ENCODE measurements around the gene RAB1A. TPM values are rescaled to one million over a fixed set of nuclear protein-coding genes. Genes with fewer than 3 reads are reported as not detected.
"Not testable (repeated sequence)": the region's sequence is repeated elsewhere in the genome, so short reads cannot be mapped to it uniquely, and the experiment has no call there.

RAB1A gene
- total RNA-seq, result 10 to 100 TPM; 60.8 to 61.3 TPM

DNA sequence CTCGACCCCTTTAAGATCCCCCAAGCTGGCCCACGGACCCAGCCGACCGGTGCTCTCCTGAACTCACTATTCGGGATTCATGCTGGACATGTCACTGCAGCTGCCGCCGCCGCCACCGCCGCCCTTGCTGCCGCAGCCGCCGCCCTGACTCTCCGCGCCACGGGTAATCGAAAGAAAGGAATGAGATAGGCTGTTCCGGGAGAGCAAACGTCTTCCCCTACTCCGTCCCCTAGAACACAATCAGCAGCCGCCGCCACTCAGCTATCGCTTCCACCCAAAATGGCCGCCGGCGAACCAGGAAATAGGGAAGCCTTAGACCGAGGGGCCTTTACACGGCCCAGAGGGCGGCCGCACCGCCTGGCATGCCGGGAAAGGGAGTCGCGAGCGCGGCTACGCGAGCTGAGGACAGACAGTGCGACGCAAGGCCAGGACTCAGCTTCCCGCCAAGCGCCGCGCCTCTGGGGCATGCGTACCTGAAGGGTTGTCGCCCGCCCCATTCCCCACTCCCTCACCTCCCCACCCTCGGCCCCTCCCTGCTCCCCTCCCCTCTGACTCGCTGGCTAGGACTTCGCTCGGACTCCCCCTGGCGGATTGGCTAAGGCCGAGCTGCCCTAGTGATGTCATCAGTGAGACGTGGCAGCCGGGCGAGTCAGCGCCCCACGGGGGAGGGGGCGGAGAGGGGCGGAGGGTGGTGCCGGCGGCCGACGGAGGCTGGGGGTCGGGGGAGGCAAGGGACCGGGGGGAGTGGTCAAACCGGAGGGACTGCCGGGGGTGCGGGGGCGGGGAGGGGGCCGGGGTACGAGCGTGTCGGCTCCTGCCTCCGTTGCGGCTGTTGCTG lies at the start of gene RAB1A:
TSS of gene RAB1A (minus strand) at position 281 of the 838 bp plus-strand sequence. CDS start at position 90, 191 bp downstream.
- intact Hi-C loops (cut with micrococcal nuclease), result loop anchor here (1.0 to 5.0 kb wide), 13 partner anchors 17 to 1542 kb away; partner anchors contain the start of genes ACTR2, AFTPH, MDH1 and SERTAD2
- DNase-seq, result peak; percentile 100
- CTCF ChIA-PET, result interaction anchor here (0.7 to 2.4 kb wide), 10 partner anchors 9 to 212 kb away, joined by 3 to 11 read pairs (median 4); no protein-coding TSS in a partner anchor
- Mint-ChIP-seq H3K4me3 (peak within 1 kb of the TSS; percentile 95), H3K27me3 (ENCODE audit: low read depth) (no peaks in the 10 kb centered on the region), H3K9me3 (no peaks in the 10 kb centered on the region), H3K4me1 (ENCODE audit: low read depth) (peaks cover 35% of the 10 kb centered on the region), H3K36me3 (ENCODE audit: low read depth) (peaks cover 2% of the 10 kb centered on the region), H3K27ac (peak within 1 kb of the TSS; percentile 94)

DNA sequence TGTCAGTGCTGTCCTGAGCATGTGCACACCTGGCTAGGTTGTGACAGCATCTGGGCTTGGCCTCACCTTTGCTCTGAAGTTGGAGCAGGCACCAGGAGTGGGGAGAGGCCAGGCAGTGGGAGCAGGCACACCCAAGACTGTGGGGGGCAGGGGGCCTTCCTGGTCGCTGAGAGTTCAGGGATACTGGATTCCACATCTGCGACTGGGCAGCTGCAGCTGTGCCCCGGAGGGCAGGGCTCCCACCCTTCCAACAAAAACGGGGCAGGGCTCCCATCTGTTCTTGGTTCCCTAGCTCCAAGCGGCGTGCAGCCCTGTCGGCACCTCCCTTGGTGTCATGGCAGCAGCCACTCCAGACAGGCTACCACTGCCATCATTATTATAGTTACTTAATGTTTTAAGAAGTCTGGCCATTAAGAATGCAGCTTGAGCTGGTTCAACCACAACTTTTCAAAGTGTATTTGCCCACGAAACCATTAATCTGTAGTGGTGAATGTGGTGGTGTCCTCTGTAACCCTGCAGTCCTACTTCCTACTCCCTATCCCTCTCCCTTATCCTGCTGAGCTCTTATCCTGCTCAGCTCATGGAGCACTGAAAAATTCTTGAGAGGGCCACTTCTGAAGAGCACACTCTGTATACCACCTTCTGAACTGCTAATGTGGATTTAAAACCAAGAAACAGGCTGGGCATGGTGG lies 48.0 kb upstream of the RAB1A start:
- Mint-ChIP-seq H3K4me1 (ENCODE audit: low read depth) (no peaks in the 10 kb centered on the region), H3K36me3 (ENCODE audit: low read depth) (no peaks in the 10 kb centered on the region), H3K9me3 (no peaks in the 10 kb centered on the region), H3K27me3 (ENCODE audit: low read depth) (no peaks in the 10 kb centered on the region), H3K27ac (no peak overlapping the region), H3K4me3 (no peak overlapping the region)
- CTCF ChIA-PET, result interaction anchor here (0.7 to 1.3 kb wide), 5 partner anchors 9 to 16 kb away, joined by 3 to 8 read pairs (median 4); no protein-coding TSS in a partner anchor
- intact Hi-C loops (cut with micrococcal nuclease), result no loop called here
- no peak for DNase-seq

DNA sequence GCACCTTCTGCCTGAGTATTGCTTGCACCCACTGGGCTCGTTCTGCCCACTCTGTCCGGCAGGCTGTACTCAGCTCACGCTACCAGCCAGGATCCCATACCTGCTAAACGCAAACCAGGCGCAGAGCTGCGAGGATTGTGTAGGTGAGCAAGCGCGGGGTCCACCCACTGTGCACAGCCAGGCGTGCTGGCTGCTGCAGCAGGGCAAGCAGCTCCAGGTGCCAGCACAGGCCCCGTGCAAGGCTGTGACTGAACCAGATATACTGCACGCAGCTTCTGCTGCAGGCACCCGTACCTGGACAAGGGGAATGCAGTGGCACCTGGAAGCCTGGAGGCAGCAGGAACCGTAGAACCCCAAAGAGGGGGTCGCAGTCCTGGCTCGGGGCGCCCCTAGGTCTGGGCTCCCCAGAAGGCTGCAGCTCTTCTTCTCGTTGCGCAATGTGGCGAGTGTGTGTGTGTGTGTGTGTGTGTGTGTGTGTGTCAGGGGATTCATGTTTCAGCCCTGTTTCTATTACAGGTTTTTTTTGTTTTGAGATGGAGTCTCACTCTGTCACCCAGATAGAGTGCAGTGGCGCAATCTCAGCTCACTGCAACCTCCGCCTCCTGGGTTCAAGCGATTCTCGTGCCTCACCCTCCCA lies 46.1 kb upstream of the RAB1A start:
- no peak for DNase-seq
- CTCF ChIA-PET, result interaction anchor here (1.3 to 2.5 kb wide), 2 partner anchors 11 to 111 kb away, joined by 3 to 13 read pairs; no protein-coding TSS in a partner anchor

DNA sequence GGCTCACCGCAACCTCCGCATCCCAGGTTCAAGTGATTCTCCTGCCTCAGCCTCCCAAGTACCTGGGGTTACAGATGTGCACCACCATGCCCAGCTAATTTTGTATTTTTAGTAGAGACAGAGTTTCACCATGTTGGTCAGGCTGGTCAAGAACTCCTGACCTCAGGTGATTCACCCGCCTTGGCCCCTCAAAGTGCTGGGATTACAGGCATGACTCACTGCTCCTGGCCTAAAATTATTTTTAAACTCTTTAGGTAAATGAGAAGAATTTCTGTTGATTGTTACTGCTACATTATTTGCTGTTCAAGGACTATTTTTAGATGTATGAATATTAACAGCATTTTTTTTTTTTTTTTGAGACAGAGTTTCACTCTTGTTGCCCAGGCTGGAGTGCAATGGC lies 44.1 kb upstream of the RAB1A start:
- H3K36me3 Mint-ChIP-seq (ENCODE audit: low read depth); H3K27me3 Mint-ChIP-seq (ENCODE audit: low read depth); H3K4me3 Mint-ChIP-seq; intact Hi-C loops (cut with micrococcal nuclease); DNase-seq; H3K9me3 Mint-ChIP-seq; H3K4me1 Mint-ChIP-seq (ENCODE audit: low read depth); H3K27ac Mint-ChIP-seq: not testable (repeated sequence)
- CTCF ChIA-PET, result interaction anchor here (0.6 to 2.5 kb wide), 2 partner anchors 13 to 109 kb away, joined by 3 to 13 read pairs; no protein-coding TSS in a partner anchor

More for the DNA sequence above, 46.1 kb upstream of the RAB1A start:
- H3K27me3 Mint-ChIP-seq (ENCODE audit: low read depth), result no peaks in the 10 kb centered on the region
- H3K9me3 Mint-ChIP-seq, result no peaks in the 10 kb centered on the region
- H3K27ac Mint-ChIP-seq, result no peak overlapping the region
- intact Hi-C loops (cut with micrococcal nuclease), result no loop called here
- no peaks in the 10 kb centered on the region for H3K36me3 Mint-ChIP-seq (ENCODE audit: low read depth)
- H3K4me1 Mint-ChIP-seq (ENCODE audit: low read depth), result no peaks in the 10 kb centered on the region
- H3K4me3 Mint-ChIP-seq, result no peak overlapping the region

DNA sequence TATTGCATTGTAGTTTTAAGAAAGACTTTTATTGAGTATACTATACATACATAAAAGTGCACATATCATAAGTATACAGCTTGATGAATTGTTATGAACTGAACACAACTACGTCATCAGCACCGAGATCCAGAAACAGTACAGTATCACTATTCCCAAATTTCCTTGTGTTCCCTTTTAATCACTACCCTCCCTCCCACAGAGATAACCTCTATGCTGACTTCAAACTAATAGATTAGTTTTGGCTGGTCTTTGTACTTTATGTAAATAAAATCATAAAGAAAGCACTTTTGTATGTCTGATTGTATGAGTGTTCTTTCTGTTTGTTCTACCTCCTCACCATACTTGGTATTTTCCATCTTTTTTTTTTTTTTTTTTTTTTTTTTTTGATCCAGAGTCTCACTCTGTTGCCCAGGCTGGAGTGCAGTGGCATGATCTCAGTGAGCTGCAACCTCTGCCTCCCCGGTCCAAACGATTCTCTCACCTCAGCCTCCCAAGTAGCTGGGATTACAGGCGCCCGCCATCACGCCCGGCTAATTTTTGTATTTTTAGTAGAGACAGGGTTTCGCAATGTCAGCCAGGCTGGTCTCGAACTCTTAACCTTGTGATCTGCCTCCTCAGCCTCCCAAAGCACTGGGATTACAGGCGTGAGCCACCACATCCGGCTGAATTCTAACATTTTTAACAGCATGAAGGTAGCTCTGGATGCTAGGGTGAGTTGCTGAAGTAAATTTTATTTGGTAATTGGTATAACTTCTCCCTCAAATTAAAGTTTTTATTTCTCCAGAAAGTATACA lies 43.3 kb upstream of the RAB1A start:
- DNase-seq, result no peak
- Mint-ChIP-seq H3K4me3 (no peak overlapping the region), H3K36me3 (ENCODE audit: low read depth) (no peaks in the 10 kb centered on the region), H3K27ac (no peak overlapping the region), H3K27me3 (ENCODE audit: low read depth) (no peaks in the 10 kb centered on the region), H3K4me1 (ENCODE audit: low read depth) (no peaks in the 10 kb centered on the region), H3K9me3 (no peaks in the 10 kb centered on the region)
- CTCF ChIA-PET, result interaction anchor here (0.9 kb wide), 1 partner anchor 9 kb away, joined by 4 read pairs; no protein-coding TSS in a partner anchor
- intact Hi-C loops (cut with micrococcal nuclease), result no loop called here

DNA sequence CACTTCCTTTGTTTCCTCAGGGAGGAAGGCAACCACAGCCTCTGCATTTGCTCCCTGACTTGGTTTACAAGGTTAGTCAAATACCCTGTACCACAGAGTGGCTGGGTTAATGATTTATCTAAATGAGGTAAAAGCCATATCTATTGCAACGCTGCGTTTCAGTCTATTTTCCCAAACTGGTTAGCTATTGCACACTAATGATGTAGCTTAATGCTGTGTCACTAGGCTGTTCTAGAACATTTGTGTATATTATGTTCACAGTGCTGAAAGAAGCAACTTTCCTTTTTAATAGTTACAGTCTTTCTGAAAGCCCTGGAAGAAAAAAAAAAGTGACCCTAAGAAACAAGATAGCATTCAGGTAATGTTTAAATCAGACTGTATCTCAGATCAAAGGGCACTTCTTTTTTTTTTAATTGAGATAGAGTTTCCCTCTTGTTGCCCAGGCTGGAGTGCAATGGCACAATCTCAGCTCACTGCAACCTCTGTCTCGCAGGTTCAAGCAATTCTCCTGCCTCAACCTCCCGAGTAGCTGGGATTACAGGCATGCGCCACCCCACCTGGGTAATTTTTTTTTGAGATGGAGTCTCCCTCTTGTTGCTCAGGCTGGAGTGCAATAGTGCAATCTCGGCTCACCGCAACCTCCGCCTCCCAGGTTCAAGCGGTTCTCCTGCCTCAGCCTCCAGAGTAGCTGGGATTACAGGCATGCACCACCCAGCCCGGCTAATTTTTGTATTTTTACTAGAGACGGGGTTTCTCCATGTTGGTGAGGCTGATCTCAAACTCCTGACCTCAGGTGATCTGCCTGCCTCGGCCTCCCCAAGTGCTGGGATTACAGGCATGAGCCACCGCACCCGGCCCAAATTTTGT lies 40.9 kb upstream of the RAB1A start:
- H3K36me3 Mint-ChIP-seq (ENCODE audit: low read depth); H3K4me3 Mint-ChIP-seq; H3K27me3 Mint-ChIP-seq (ENCODE audit: low read depth); H3K4me1 Mint-ChIP-seq (ENCODE audit: low read depth); intact Hi-C loops (cut with micrococcal nuclease); DNase-seq; H3K27ac Mint-ChIP-seq; H3K9me3 Mint-ChIP-seq: not testable (repeated sequence)
- CTCF ChIA-PET, result interaction anchor here (0.5 to 4.0 kb wide), 13 partner anchors 14 to 648 kb away, joined by 3 to 63 read pairs (median 7); no protein-coding TSS in a partner anchor

DNA sequence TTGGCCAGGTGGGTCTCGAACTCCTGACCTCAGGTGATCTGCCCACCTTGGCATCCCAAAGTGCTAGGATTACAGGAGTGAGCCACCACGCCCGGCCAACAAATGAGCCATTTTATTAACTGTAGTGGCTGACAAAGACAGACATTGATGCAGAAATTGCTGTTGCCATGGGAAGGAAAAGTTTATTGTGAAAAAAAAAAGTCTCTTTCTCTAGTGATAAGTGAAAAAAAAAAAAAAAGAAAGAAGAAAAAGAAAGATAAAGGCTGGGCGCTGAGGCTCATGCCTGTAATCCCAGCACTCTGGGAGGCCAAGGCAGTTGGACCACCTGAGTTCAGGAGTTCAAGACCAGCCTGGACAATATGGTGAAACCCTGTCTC lies 39.8 kb upstream of the RAB1A start:
- Mint-ChIP-seq H3K27ac (no peak overlapping the region), H3K4me3 (no peak overlapping the region), H3K9me3 (no peaks in the 10 kb centered on the region), H3K36me3 (ENCODE audit: low read depth) (no peaks in the 10 kb centered on the region), H3K27me3 (ENCODE audit: low read depth) (no peaks in the 10 kb centered on the region), H3K4me1 (ENCODE audit: low read depth) (no peaks in the 10 kb centered on the region)
- intact Hi-C loops (cut with micrococcal nuclease), result loop anchor here (1.0 kb wide), 2 partner anchors 105 to 252 kb away; no protein-coding TSS in a partner anchor
- CTCF ChIA-PET, result interaction anchor here (0.7 to 4.0 kb wide), 21 partner anchors 8 to 1520 kb away, joined by 3 to 63 read pairs (median 6); partner anchors contain the start of gene RAB1A
- no peak for DNase-seq

DNA sequence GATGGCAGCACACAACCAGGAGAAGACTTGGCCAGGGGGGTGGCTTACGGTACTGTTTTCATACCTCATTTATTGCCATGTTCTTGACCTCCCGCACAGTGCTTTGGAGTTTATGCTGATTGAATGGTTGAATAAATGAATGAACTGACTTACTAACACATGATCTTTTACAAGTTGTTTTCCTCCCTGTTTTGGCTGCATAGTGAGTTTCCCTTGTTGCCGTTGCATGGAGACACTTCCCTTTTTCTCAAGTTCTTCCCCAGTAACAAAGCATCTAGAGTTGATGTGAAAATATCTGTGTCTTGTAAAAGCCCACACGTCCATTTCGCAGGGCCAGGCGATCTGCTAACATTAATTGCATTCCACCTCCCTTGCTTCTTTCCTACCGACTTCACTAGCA lies 35.7 kb upstream of the RAB1A start:
- H3K9me3 Mint-ChIP-seq, result no peaks in the 10 kb centered on the region
- H3K36me3 Mint-ChIP-seq (ENCODE audit: low read depth), result no peaks in the 10 kb centered on the region
- peaks cover 7% of the 10 kb centered on the region for H3K4me1 Mint-ChIP-seq (ENCODE audit: low read depth)
- H3K27me3 Mint-ChIP-seq (ENCODE audit: low read depth), result no peaks in the 10 kb centered on the region
- no peak for DNase-seq
- H3K27ac Mint-ChIP-seq, result no peak overlapping the region
- no peak overlapping the region for H3K4me3 Mint-ChIP-seq
- intact Hi-C loops (cut with micrococcal nuclease), result no loop called here
- CTCF ChIA-PET, result no interaction called here

DNA sequence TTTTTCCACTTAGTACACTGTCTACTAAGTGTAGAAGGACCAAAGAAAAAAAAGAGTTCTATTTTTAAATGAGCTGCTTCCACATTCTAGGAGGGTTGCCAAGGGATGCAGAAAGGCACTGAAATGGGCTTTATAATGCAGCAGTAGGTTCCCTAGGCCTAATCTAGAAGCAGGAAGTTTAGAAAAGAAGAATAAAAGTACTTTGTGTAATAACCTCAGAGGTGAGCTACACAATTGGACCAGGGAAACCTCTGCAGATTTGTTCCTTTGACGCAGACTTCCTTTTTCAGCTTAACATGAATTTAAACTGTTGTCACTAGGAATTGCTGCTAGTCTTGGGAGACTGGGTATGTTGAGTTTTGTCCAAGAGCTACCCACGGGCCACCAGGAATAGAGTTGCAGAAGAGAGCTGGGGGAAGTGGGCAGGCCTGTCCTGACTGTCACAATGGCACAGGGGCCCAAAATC lies 34.6 kb upstream of the RAB1A start:
- intact Hi-C loops (cut with micrococcal nuclease), result no loop called here
- no peak overlapping the region for H3K27ac Mint-ChIP-seq
- H3K4me3 Mint-ChIP-seq, result no peak overlapping the region
- CTCF ChIA-PET, result interaction anchor here (0.8 to 2.6 kb wide), 4 partner anchors 8 to 100 kb away, joined by 3 to 9 read pairs (median 4); no protein-coding TSS in a partner anchor
- H3K4me1 Mint-ChIP-seq (ENCODE audit: low read depth), result peaks cover 13% of the 10 kb centered on the region
- DNase-seq, result no peak
- H3K36me3 Mint-ChIP-seq (ENCODE audit: low read depth), result no peaks in the 10 kb centered on the region
- no peaks in the 10 kb centered on the region for H3K9me3 Mint-ChIP-seq
- no peaks in the 10 kb centered on the region for H3K27me3 Mint-ChIP-seq (ENCODE audit: low read depth)

DNA sequence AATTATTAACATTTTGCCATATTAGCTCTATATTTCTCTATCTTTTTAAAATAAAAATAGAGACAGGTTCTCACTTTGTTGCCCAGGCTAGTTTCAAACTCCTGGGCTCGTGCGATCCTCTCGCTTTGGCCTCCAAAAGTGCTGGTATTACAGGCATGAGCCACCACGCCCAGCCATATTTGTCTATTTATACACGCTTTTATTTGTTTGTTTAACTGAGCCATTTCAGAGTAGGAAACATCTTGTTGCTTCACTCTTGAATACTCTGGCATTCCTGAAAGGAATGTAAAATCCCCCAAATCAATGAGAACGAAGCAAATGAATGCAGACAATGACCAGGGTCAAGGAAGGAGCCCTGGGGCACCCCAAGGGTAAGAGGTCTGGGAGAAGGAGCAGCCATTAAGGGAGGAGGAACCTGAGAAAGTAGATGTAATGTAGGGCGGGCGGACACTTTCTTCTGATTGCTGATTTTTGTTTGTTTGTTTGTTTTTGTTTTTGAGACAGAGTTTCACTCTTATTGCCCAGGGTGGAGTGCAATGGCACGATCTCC lies 31.7 kb upstream of the RAB1A start:
- Mint-ChIP-seq H3K4me1 (ENCODE audit: low read depth) (peaks cover 13% of the 10 kb centered on the region), H3K4me3 (no peak overlapping the region), H3K36me3 (ENCODE audit: low read depth) (no peaks in the 10 kb centered on the region), H3K9me3 (no peaks in the 10 kb centered on the region), H3K27me3 (ENCODE audit: low read depth) (no peaks in the 10 kb centered on the region), H3K27ac (no peak overlapping the region)
- no peak for DNase-seq
- CTCF ChIA-PET, result interaction anchor here (0.6 kb wide), 1 partner anchor 16 kb away, joined by 3 read pairs; no protein-coding TSS in a partner anchor
- intact Hi-C loops (cut with micrococcal nuclease), result no loop called here

Measured in activated naive CD4-positive, alpha-beta T cell treated with anti-CD3 and anti-CD28 coated beads for 36 hours (primary cell).